Type B pancreatic cell (in vitro differentiated cells): ENCODE results near the gene C19orf25. TPM values are rescaled to one million over a fixed set of nuclear protein-coding genes. Genes with fewer than 3 reads are reported as not detected.
A peak's percentile ranks its signal among the peaks of the same experiment; 100 is the strongest.

Source experiments
- DNase-seq: peaks from one replicate; pipeline ENCODE4 v3.0.0; 2021; ENCODE audit warnings: mixed read lengths; ENCODE audit not compliant: unreplicated experiment; ENCODE audit errors: extremely low spot score
- H3K27ac Mint-ChIP-seq: 2 replicates; pipeline ENCODE4 v1.8.0; 2021; ENCODE audit warnings: mild to moderate bottlenecking, mixed read lengths
- H3K27me3 Mint-ChIP-seq: 2 replicates; pipeline ENCODE4 v1.8.0; 2021; ENCODE audit warnings: mixed read lengths
- H3K36me3 Mint-ChIP-seq: 2 replicates; pipeline ENCODE4 v1.8.0; 2021; ENCODE audit warnings: mixed read lengths
- H3K4me1 Mint-ChIP-seq: one replicate; pipeline ENCODE4 v1.8.0; 2021; ENCODE audit warnings: mixed read lengths; ENCODE audit not compliant: unreplicated experiment
- H3K4me3 Mint-ChIP-seq: 2 replicates; pipeline ENCODE4 v1.8.0; 2021; ENCODE audit warnings: mild to moderate bottlenecking, mixed read lengths
- H3K9me3 Mint-ChIP-seq: 2 replicates; pipeline ENCODE4 v1.8.0; 2021; ENCODE audit warnings: mixed read lengths
- total RNA-seq: library from RNA; stranded (reverse); gene quantifications from 2 replicates; pipeline ENCODE4 v1.2.1, GENCODE V29; 2021; ENCODE audit warnings: low replicate concordance
- TF ChIP-seq, protein P1 (sequence below): fragments of 200-600 bp; sonication (generic); conservative IDR thresholded peaks from 2 replicates; pipeline ENCODE4 v1.5.0; 2021; ENCODE audit warnings: antibody characterized with exemption, mild to moderate bottlenecking

The C19orf25 gene
- total RNA-seq, 1 donor from 2014 or later, result 37.5 TPM

DNA sequence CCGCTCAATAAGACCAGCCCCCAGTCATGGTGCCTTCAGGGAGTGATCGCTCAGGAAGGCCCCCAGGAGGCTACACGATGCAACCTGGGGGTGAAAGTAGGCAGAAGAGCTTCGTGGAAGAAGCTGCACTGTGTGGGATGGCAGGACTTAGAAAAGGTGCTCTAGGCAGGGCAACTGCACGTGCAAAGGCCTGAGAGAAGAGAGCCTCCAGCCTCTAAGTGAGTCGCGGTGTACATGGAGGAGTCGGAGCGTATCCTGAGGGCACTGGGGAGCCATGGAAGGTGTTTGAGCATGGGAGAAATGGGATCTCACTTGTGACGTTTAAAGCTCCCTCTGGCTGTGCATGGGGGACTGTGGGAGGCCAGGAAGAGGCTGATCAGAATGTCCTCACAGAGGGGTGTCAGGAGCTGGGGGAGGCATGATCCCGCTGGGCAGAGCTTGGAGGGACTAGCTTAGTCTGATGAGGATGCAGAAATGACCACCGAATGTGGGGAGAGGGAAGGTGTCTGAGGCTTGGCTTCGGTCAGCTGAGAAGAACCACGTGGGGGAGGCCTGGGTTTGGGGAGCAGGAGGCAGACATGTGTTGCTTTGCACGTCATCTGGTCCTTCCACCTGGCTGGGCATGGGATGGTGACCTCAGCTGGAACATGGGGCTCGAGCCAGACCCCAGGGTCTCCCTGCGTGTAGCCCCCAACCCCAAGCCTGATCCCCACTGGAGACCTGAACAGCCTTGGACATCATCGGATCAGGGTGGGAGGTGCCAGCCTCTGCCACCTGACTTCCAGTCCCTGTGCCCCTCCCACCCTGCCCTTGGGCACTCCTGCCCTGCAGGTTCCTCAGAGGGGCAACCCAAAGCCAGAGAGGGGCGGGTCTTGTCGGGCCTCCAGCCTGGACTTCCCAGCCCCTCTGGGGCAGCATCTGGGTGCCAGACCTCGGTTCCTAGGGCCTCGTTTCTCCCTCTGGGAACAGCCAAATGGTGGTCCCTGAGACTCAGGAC is 28.0 kb downstream of the C19orf25 start:
- TF ChIP-seq, protein P1, sequence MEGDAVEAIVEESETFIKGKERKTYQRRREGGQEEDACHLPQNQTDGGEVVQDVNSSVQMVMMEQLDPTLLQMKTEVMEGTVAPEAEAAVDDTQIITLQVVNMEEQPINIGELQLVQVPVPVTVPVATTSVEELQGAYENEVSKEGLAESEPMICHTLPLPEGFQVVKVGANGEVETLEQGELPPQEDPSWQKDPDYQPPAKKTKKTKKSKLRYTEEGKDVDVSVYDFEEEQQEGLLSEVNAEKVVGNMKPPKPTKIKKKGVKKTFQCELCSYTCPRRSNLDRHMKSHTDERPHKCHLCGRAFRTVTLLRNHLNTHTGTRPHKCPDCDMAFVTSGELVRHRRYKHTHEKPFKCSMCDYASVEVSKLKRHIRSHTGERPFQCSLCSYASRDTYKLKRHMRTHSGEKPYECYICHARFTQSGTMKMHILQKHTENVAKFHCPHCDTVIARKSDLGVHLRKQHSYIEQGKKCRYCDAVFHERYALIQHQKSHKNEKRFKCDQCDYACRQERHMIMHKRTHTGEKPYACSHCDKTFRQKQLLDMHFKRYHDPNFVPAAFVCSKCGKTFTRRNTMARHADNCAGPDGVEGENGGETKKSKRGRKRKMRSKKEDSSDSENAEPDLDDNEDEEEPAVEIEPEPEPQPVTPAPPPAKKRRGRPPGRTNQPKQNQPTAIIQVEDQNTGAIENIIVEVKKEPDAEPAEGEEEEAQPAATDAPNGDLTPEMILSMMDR, result no peak
- H3K9me3 Mint-ChIP-seq, result no peaks in the 10 kb centered on the region
- no peaks in the 10 kb centered on the region for H3K36me3 Mint-ChIP-seq
- H3K4me3 Mint-ChIP-seq, result peak overlapping the region; percentile 60
- H3K4me1 Mint-ChIP-seq, result peaks cover 15% of the 10 kb centered on the region
- no peak for DNase-seq
- no peak overlapping the region for H3K27ac Mint-ChIP-seq
- H3K27me3 Mint-ChIP-seq, result peaks cover 64% of the 10 kb centered on the region

DNA sequence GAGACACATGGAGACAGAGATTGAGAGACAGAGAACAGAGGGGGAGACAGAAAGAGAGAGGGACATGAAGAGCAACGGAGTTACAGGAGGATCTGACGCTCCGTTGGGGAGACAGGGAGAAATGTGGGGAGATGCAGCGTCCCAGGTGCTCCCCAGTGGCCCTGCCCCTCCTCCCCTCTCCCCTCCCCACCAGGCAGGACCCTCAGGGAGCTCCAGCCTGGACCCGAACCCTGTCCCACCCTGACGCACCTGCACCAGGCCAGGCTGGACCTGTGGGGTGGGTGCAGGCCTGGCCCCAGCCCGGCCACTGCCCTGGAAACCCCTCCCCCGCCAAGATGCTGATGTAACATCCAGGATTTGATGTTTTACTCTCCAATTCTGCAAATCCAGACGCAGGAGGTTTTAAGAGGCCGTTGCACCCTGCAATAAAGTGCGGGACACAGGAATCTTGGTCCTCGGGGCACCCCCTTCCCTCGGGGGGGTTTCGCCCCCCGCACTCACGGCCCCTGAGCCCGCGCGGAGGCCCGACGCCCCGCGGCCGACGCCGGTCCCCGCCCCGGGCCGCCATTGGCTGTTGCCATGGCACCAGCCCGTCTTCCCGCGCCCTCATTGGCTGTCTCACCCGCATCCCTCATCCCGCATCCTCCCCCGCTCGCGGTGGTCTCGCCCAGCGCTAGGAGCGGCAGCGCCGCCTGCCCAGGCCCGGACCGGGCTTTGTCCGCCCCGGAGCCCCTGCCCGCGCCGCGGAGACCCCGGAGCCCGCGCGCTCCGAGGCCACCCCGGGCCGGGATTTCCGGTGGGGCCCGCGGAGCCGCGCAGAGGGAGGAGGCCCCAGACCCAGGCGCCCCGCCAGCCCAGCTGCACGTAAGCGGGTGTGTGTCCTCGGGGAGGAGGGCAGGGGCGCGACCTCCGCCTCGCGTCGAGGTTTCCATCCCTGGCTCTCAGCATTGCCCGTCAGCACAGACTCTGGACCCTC is 29.3 kb downstream of the C19orf25 start, which contains the start of gene APC2:
TSS of gene APC2 (plus strand) at position 655 of the 976 bp plus-strand sequence. CDS start 2,881 bp downstream, outside the sequence.
- Mint-ChIP-seq H3K4me3 (peak within 1 kb of the TSS; percentile 69), H3K27ac (peak within 1 kb of the TSS; percentile 16), H3K27me3 (peaks cover 60% of the 10 kb centered on the region), H3K4me1 (peaks cover 15% of the 10 kb centered on the region), H3K9me3 (no peaks in the 10 kb centered on the region), H3K36me3 (no peaks in the 10 kb centered on the region)
- no peak for DNase-seq
- TF ChIP-seq, protein P1, result no peak

DNA sequence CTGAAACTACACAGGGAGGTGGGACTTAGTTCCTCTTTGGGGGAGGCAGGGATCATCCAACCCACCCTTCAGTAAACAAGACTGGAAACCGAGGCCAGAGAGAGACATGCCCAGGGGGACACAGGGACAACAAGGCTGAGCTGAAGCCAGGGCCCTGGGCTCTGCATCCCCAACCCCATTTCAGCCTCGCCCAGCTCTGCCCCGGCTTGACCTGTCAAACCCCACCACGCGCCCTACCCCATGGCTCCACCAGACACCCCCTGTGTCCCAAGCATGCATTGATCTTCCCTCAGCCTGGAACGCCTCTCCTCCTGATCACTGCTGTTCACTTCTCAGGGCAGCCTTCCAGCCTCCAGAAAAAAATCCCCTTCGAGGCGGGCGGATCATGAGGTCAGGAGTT is 31.1 kb downstream of the C19orf25 start:
- Mint-ChIP-seq H3K4me1 (peaks cover 10% of the 10 kb centered on the region), H3K27ac (no peak overlapping the region), H3K36me3 (no peaks in the 10 kb centered on the region), H3K4me3 (peak overlapping the region; percentile 52), H3K9me3 (no peaks in the 10 kb centered on the region), H3K27me3 (peaks cover 54% of the 10 kb centered on the region)
- TF ChIP-seq, protein P1, result no peak
- no peak for DNase-seq

DNA sequence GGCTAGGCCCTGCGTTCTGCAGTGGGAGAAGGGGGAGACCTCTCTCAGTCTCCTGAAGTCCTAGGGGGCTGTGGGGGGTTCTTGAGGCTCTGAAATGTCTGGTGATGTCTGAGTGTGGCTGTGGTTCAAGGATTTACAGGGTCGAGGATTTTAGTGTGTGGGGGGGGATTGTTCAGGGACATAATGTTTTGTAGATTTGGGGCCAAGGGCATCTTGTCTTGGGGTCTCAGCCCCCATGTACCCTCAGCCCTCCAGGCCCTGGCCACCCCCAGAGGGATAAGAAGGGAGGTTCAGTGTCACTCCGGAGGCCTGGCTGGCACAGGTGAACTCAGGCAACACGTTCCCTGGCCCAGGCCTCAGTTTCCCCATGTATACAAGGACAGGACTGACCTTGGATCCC is 31.5 kb downstream of the C19orf25 start:
- Mint-ChIP-seq H3K27me3 (peaks cover 49% of the 10 kb centered on the region), H3K9me3 (no peaks in the 10 kb centered on the region), H3K36me3 (peaks cover 3% of the 10 kb centered on the region), H3K27ac (no peak overlapping the region), H3K4me3 (peak overlapping the region; percentile 48), H3K4me1 (peaks cover 14% of the 10 kb centered on the region)
- no peak for DNase-seq
- TF ChIP-seq, protein P1, result no peak

DNA sequence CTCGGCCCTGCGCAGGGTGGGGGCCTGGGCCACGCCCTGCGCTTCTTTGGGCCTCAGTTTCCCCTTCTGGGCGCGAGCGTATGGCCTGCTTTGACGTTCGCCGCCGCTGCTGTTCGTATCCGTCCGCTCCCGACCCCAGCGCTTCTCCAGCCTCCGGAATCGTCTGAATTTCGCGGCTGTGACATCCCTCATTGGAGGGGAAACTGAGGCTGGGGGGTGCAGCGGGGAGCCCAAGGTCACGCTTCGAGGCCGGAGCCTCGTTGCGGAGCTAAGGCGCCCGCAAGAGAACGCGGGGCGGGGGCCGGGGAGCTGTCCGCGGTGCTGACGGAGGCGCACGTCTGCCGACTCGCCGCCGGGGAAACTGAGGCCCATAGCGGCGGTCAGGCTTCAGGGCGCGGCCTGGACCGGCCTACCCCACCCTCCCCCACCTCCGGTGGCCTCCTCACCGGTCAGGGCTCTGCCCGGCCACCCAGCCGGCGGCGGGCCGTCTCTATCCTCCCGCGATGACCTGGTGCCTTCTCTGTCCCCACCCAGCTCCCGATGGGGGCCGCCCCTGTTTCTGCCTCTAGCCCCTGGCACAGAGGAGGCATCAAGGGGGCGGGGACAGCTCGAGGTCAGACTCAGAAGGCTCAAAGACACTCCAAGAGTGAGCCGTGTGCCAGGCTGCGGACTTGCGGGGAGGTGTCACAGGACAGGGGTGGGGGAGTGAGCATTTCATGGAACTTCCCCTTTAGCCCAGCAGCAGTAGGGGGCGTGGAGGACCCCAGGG is 32.1 kb downstream of the C19orf25 start:
- no peaks in the 10 kb centered on the region for H3K9me3 Mint-ChIP-seq
- peaks cover 15% of the 10 kb centered on the region for H3K4me1 Mint-ChIP-seq
- TF ChIP-seq, protein P1, result no peak
- peaks cover 43% of the 10 kb centered on the region for H3K27me3 Mint-ChIP-seq
- H3K27ac Mint-ChIP-seq, result no peak overlapping the region
- no peak for DNase-seq
- peak overlapping the region; percentile 70 for H3K4me3 Mint-ChIP-seq
- H3K36me3 Mint-ChIP-seq, result peaks cover 5% of the 10 kb centered on the region
